HepG2 (cell line): ENCODE data around the gene TTC39C. TPM values are rescaled to one million over a fixed set of nuclear protein-coding genes. Genes with fewer than 3 reads are reported as not detected.
A peak's percentile ranks its signal among the peaks of the same experiment; 100 is the strongest.

Experiments used
- BCL6 ChIP-seq: IDR thresholded peaks from 2 replicates; pipeline ENCODE4 v1.6.1; 2016; ENCODE audit warnings: missing genetic modification reagents, missing compliant biosample characterization
- GTF3A ChIP-seq: sonication (generic); formaldehyde crosslinking; conservative IDR thresholded peaks from 2 replicates; pipeline ENCODE4 v1.4.0; 2020; ENCODE audit warnings: mild to moderate bottlenecking, missing genetic modification reagents
- KDM5A ChIP-seq: fragments of 200-600 bp; sonication (generic); IDR thresholded peaks from 2 replicates; pipeline ENCODE4 v1.7.0; 2018; ENCODE audit warnings: antibody characterized with exemption, mild to moderate bottlenecking, low read length, borderline replicate concordance
- MAFK ChIP-seq, 2 experiments: IDR thresholded peaks in 1 of 2; conservative IDR thresholded peaks in 1 of 2; 2 replicates each; pipeline ENCODE4 v1.6.1; 2011; ENCODE audit warnings: improper control_type of control experiment in 2 of 2, low read length in 2 of 2
- NCOR1 ChIP-seq: fragments of 200-600 bp; sonication (generic); IDR thresholded peaks from 2 replicates; pipeline ENCODE4 v1.7.0; 2017; ENCODE audit warnings: antibody characterized with exemption, low read length, borderline replicate concordance
- ZKSCAN5 ChIP-seq: sonication (generic); formaldehyde crosslinking; IDR thresholded peaks from 2 replicates; pipeline ENCODE4 v1.5.1; 2020; ENCODE audit warnings: mild to moderate bottlenecking, missing genetic modification reagents
- ZNF264 ChIP-seq: sonication (generic); formaldehyde crosslinking; IDR thresholded peaks from 2 replicates; pipeline ENCODE4 v1.4.0; 2020; ENCODE audit warnings: missing genetic modification reagents
- ZNF572 ChIP-seq: sonication (generic); formaldehyde crosslinking; IDR thresholded peaks from 2 replicates; pipeline ENCODE4 v1.5.1; 2020; ENCODE audit warnings: mild to moderate bottlenecking, missing genetic modification reagents
- ZNF749 ChIP-seq: sonication (generic); formaldehyde crosslinking; IDR thresholded peaks from 2 replicates; pipeline ENCODE4 v1.8.0; 2022; ENCODE audit warnings: mild to moderate bottlenecking, missing genetic modification reagents, moderate library complexity, borderline replicate concordance
- polyA plus RNA-seq, 8 experiments: library from polyadenylated mRNA; depleted of rRNA in 3 of 8; stranded (reverse) in 7 of 8; unstranded in 1 of 8; fragments of >200 nt; fragmentation: Illumina TruSeq in 4 of 8; extraction: Trizol in 4 of 8; gene quantifications; 2 replicates each; pipeline versions ENCODE4 v1.2.1 to v1.2.3, GENCODE V29; 2011 to 2016; ENCODE audit warnings: low read depth in 4 of 8, missing spikeins in 1 of 8, mixed read lengths in 1 of 8; ENCODE audit not compliant: insufficient read depth in 1 of 8
- total RNA-seq, 5 experiments: library from RNA; depleted of rRNA; stranded (reverse); fragments of >200 nt; fragmentation: Illumina TruSeq; extraction: Trizol; gene quantifications; 2 replicates each; pipeline ENCODE4 v1.2.3, GENCODE V29; 2016; ENCODE audit warnings: low read depth in 1 of 5
- TF ChIP-seq, protein P1 (sequence below): sonication (generic); formaldehyde crosslinking; IDR thresholded peaks from 2 replicates; pipeline ENCODE4 v1.4.0; 2020; ENCODE audit warnings: missing genetic modification reagents
- TF ChIP-seq, protein P2 (sequence below): fragments of 450-650 bp; IDR thresholded peaks from 2 replicates; pipeline ENCODE4 v1.6.1; 2016
- TF ChIP-seq, protein P3 (sequence below): sonication (generic); formaldehyde crosslinking; IDR thresholded peaks from 2 replicates; pipeline ENCODE4 v1.4.0; 2020; ENCODE audit warnings: missing genetic modification reagents
- TF ChIP-seq, protein P4 (sequence below), 2 experiments: fragments of 450-650 bp in 1 of 2; sonication (generic) in 1 of 2; formaldehyde crosslinking; IDR thresholded peaks; 2 replicates each; pipeline versions ENCODE4 v1.5.0 to v1.8.0; 2020 to 2022; ENCODE audit warnings: mild to moderate bottlenecking in 1 of 2, missing genetic modification reagents in 1 of 2
- TF ChIP-seq, protein P5 (sequence below): sonication (generic); formaldehyde crosslinking; IDR thresholded peaks from 2 replicates; pipeline ENCODE4 v1.4.0; 2020; ENCODE audit warnings: missing genetic modification reagents
- TF ChIP-seq, protein P6 (sequence below): sonication (generic); formaldehyde crosslinking; IDR thresholded peaks from 2 replicates; pipeline ENCODE4 v1.4.0; 2020; ENCODE audit warnings: missing genetic modification reagents

The TTC39C gene
- total and polyA plus RNA-seq, 2 of the 13 experiments (the other 11 are each of a cell fraction or from before 2014, with no cell fraction given): 19.1 to 25.9 TPM

DNA sequence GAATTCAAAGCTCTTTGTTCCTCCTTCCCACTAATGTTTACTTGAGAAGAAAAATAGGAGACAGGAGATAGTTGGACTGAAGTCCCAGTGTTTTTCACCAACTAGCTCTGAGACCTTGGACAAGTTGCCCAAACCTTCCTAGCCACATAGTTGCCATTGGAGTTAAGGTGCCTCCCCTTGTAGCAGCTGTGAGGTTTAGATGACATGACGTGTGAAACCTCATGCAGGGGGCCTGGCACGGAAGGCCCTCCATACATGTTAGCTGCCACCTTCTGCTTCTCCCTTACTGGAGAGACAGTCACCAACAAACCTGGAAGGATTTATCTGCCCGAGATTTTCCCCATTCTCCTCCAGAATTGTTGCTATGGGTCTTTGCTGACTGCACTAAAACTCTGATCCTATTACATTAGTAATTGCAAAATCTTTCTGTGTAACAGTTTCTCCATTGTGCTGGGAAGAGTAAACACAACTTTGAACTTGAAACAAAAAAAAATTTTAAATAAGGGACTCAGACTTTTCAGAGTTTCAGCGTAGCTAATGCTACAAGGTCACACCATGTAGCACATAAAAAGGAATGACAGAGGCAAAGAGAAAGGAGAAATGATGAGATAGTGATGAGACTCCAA is 100.5 kb downstream of the TTC39C start (continued):
- TF ChIP-seq, protein P1, sequence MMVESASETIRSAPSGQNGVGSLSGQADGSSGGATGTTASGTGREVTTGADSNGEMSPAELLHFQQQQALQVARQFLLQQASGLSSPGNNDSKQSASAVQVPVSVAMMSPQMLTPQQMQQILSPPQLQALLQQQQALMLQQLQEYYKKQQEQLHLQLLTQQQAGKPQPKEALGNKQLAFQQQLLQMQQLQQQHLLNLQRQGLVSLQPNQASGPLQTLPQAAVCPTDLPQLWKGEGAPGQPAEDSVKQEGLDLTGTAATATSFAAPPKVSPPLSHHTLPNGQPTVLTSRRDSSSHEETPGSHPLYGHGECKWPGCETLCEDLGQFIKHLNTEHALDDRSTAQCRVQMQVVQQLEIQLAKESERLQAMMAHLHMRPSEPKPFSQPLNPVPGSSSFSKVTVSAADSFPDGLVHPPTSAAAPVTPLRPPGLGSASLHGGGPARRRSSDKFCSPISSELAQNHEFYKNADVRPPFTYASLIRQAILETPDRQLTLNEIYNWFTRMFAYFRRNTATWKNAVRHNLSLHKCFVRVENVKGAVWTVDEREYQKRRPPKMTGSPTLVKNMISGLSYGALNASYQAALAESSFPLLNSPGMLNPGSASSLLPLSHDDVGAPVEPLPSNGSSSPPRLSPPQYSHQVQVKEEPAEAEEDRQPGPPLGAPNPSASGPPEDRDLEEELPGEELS (CRISPR knock-in tag): no peak
- TF ChIP-seq BCL6 (CRISPR knock-in tag) (peak; percentile 44; the same call in 1 of the 2 replicates), KDM5A (no peak), ZNF749 (CRISPR knock-in tag) (no peak), ZNF572 (CRISPR knock-in tag) (no peak), MAFK (conservative IDR thresholded peaks at IDR 0.05 in 1 of 2, IDR thresholded peaks at IDR 0.05 in 1 of 2; ENCODE audit: low read length in 2 of 2) (peak; percentile 61), ZKSCAN5 (CRISPR knock-in tag) (no peak), NCOR1 (peak; percentile 83; the same call in 1 of the 2 replicates), ZNF264 (CRISPR knock-in tag) (no peak), GTF3A (CRISPR knock-in tag) (no peak)
- TF ChIP-seq, protein P2, sequence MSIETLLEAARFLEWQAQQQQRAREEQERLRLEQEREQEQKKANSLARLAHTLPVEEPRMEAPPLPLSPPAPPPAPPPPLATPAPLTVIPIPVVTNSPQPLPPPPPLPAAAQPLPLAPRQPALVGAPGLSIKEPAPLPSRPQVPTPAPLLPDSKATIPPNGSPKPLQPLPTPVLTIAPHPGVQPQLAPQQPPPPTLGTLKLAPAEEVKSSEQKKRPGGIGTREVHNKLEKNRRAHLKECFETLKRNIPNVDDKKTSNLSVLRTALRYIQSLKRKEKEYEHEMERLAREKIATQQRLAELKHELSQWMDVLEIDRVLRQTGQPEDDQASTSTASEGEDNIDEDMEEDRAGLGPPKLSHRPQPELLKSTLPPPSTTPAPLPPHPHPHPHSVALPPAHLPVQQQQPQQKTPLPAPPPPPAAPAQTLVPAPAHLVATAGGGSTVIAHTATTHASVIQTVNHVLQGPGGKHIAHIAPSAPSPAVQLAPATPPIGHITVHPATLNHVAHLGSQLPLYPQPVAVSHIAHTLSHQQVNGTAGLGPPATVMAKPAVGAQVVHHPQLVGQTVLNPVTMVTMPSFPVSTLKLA: no peak
- TF ChIP-seq, protein P3, sequence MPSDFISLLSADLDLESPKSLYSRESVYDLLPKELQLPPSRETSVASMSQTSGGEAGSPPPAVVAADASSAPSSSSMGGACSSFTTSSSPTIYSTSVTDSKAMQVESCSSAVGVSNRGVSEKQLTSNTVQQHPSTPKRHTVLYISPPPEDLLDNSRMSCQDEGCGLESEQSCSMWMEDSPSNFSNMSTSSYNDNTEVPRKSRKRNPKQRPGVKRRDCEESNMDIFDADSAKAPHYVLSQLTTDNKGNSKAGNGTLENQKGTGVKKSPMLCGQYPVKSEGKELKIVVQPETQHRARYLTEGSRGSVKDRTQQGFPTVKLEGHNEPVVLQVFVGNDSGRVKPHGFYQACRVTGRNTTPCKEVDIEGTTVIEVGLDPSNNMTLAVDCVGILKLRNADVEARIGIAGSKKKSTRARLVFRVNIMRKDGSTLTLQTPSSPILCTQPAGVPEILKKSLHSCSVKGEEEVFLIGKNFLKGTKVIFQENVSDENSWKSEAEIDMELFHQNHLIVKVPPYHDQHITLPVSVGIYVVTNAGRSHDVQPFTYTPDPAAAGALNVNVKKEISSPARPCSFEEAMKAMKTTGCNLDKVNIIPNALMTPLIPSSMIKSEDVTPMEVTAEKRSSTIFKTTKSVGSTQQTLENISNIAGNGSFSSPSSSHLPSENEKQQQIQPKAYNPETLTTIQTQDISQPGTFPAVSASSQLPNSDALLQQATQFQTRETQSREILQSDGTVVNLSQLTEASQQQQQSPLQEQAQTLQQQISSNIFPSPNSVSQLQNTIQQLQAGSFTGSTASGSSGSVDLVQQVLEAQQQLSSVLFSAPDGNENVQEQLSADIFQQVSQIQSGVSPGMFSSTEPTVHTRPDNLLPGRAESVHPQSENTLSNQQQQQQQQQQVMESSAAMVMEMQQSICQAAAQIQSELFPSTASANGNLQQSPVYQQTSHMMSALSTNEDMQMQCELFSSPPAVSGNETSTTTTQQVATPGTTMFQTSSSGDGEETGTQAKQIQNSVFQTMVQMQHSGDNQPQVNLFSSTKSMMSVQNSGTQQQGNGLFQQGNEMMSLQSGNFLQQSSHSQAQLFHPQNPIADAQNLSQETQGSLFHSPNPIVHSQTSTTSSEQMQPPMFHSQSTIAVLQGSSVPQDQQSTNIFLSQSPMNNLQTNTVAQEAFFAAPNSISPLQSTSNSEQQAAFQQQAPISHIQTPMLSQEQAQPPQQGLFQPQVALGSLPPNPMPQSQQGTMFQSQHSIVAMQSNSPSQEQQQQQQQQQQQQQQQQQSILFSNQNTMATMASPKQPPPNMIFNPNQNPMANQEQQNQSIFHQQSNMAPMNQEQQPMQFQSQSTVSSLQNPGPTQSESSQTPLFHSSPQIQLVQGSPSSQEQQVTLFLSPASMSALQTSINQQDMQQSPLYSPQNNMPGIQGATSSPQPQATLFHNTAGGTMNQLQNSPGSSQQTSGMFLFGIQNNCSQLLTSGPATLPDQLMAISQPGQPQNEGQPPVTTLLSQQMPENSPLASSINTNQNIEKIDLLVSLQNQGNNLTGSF: no peak
- TF ChIP-seq, protein P4, sequence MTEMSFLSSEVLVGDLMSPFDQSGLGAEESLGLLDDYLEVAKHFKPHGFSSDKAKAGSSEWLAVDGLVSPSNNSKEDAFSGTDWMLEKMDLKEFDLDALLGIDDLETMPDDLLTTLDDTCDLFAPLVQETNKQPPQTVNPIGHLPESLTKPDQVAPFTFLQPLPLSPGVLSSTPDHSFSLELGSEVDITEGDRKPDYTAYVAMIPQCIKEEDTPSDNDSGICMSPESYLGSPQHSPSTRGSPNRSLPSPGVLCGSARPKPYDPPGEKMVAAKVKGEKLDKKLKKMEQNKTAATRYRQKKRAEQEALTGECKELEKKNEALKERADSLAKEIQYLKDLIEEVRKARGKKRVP (CRISPR knock-in tag; IDR thresholded peaks at IDR 0.05): no peak
- TF ChIP-seq, protein P5, sequence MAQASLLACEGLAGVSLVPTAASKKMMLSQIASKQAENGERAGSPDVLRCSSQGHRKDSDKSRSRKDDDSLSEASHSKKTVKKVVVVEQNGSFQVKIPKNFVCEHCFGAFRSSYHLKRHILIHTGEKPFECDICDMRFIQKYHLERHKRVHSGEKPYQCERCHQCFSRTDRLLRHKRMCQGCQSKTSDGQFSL (CRISPR knock-in tag): no peak
- TF ChIP-seq, protein P6, sequence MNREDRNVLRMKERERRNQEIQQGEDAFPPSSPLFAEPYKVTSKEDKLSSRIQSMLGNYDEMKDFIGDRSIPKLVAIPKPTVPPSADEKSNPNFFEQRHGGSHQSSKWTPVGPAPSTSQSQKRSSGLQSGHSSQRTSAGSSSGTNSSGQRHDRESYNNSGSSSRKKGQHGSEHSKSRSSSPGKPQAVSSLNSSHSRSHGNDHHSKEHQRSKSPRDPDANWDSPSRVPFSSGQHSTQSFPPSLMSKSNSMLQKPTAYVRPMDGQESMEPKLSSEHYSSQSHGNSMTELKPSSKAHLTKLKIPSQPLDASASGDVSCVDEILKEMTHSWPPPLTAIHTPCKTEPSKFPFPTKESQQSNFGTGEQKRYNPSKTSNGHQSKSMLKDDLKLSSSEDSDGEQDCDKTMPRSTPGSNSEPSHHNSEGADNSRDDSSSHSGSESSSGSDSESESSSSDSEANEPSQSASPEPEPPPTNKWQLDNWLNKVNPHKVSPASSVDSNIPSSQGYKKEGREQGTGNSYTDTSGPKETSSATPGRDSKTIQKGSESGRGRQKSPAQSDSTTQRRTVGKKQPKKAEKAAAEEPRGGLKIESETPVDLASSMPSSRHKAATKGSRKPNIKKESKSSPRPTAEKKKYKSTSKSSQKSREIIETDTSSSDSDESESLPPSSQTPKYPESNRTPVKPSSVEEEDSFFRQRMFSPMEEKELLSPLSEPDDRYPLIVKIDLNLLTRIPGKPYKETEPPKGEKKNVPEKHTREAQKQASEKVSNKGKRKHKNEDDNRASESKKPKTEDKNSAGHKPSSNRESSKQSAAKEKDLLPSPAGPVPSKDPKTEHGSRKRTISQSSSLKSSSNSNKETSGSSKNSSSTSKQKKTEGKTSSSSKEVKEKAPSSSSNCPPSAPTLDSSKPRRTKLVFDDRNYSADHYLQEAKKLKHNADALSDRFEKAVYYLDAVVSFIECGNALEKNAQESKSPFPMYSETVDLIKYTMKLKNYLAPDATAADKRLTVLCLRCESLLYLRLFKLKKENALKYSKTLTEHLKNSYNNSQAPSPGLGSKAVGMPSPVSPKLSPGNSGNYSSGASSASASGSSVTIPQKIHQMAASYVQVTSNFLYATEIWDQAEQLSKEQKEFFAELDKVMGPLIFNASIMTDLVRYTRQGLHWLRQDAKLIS (CRISPR knock-in tag): no peak
